ENCODE results near the gene RNF8.
"Not testable (repeated sequence)": the region's sequence is repeated elsewhere in the genome, so short reads cannot be mapped to it uniquely, and the experiment has no call there.

The RNF8 gene

GRCh38 chr6:37331047-37331446 lies 22.7 kb upstream of the RNF8 start:
- no peak for DNase-seq (ENCODE audit: low read depth in 1 of 2, low spot score in 1 of 2)
- no peak for TF ChIP-seq JUND (IDR thresholded peaks at IDR 0.05; ENCODE audit: low read depth)
- in situ Hi-C loops (cut with HindIII; ENCODE audit: low pct_unique_long_range_greater_than_20kb, low sequenced_read_pairs), result no loop called here

DNA sequence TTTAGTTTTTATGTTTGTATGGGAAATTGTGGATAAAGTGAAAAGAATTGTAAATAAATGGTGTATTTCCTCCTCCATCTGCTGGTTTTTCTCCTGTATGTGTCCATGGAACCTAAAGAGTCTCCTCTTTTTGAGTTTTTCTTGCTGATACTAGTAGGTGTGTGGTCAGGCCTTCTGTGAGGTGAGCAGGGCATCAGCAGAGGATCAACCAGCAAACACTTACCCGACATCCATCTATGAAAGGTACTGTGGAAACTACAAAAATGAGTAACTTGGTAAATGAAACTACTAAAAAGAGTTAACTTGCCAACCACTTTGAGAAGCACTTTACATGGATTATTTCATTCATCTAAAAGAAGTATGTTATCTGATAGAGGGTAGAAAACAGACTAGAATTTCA lies 20.9 kb upstream of the RNF8 start:
- in situ Hi-C loops (cut with HindIII; ENCODE audit: low pct_unique_long_range_greater_than_20kb, low sequenced_read_pairs), result no loop called here
- no peak for TF ChIP-seq JUND (IDR thresholded peaks at IDR 0.05; ENCODE audit: low read depth)
- no peak for DNase-seq (ENCODE audit: low read depth in 1 of 2, low spot score in 1 of 2)

GRCh38 chr6:37334047-37334446 lies 19.7 kb upstream of the RNF8 start:
- in situ Hi-C loops (cut with HindIII; ENCODE audit: low pct_unique_long_range_greater_than_20kb, low sequenced_read_pairs), result no loop called here
- no peak for DNase-seq (ENCODE audit: low read depth in 1 of 2, low spot score in 1 of 2)
- TF ChIP-seq JUND (IDR thresholded peaks at IDR 0.05; ENCODE audit: low read depth), result no peak

- in situ Hi-C loops (cut with HindIII; ENCODE audit: low pct_unique_long_range_greater_than_20kb, low sequenced_read_pairs); DNase-seq (ENCODE audit: low read depth in 1 of 2, low spot score in 1 of 2): not testable (repeated sequence)
These were observed 15.5 kb upstream of the RNF8 start for GRCh38 chr6:37338317-37338716.

- in situ Hi-C loops (cut with HindIII; ENCODE audit: low pct_unique_long_range_greater_than_20kb, low sequenced_read_pairs), result no loop called here
- no peak for DNase-seq (ENCODE audit: low read depth in 1 of 2, low spot score in 1 of 2)
- no peak for TF ChIP-seq JUND (IDR thresholded peaks at IDR 0.05; ENCODE audit: low read depth)
These were observed 15.0 kb upstream of the RNF8 start for GRCh38 chr6:37338745-37339255.

DNA sequence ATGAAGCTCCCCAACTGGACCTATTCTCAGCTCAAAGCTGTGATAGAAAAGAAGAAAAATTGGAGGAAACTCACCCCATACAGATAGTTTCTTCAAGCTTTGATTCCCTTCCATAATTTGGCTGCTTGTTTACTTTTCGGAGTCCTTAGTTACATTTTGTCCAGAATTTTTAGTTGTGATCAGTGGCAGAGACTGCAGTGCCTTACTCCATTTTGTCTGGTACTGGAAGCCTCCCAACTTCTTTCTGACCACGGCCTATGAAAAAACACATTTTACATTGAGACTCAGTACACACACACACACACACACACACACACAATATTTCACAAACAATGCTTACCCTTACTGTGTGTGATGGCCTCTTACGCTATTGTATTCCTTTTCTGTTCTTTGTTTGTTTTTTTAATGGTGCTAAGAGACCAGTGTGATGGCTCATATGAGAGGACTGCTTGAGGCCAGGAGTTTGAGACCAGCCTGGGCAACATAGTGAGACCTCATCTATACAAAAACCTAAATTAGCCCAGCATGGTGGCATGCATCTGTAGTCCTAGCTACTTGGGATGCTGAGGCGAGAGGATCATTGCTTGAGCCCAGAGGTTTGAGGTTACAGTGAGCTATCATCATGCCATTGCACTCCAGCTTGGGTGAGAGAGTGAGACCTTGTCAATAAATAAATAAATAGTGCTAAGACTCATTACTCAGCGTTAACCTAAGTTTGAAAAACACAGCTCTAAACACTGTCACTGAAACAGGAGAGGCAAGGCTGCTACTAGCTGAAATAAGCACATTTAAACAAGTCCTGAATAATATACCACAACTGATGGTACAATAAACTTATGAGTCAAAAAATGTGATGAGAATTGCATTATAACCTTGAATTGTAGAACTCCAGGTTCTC lies 13.8 kb upstream of the RNF8 start:
- DNase-seq (ENCODE audit: low read depth in 1 of 2, low spot score in 1 of 2), result no peak
- in situ Hi-C loops (cut with HindIII; ENCODE audit: low pct_unique_long_range_greater_than_20kb, low sequenced_read_pairs), result no loop called here

GRCh38 chr6:37340639-37340943 lies 13.2 kb upstream of the RNF8 start:
- no peak for DNase-seq (ENCODE audit: low read depth in 1 of 2, low spot score in 1 of 2)
- in situ Hi-C loops (cut with HindIII; ENCODE audit: low pct_unique_long_range_greater_than_20kb, low sequenced_read_pairs), result no loop called here
- TF ChIP-seq JUND (IDR thresholded peaks at IDR 0.05; ENCODE audit: low read depth), result no peak

More for the DNA sequence above, 13.8 kb upstream of the RNF8 start:
- no peak for TF ChIP-seq JUND (IDR thresholded peaks at IDR 0.05; ENCODE audit: low read depth)

GRCh38 chr6:37343248-37343647 lies 10.5 kb upstream of the RNF8 start:
- in situ Hi-C loops (cut with HindIII; ENCODE audit: low pct_unique_long_range_greater_than_20kb, low sequenced_read_pairs), result no loop called here
- DNase-seq (ENCODE audit: low read depth in 1 of 2, low spot score in 1 of 2), result no peak
- TF ChIP-seq JUND (IDR thresholded peaks at IDR 0.05; ENCODE audit: low read depth), result no peak

DNA sequence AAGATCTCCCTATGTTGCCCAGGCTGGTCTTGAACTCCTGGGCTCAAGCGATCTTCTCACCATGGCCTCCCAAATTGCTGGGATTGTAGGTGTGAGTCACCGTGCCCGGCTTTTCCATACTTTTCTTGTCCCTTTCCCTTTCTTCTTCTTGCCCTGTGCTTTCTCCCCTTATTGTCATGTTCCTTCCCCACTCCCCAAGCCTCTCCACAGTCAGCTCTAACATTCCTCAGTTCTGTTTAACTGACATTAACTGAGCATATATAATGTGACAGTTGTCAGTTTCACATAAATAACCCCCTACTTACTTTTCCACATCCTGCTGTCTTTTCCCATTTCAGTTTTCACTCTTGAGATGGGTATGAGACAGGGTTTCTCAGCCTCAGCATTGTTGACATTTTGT lies 9.5 kb upstream of the RNF8 start:
- no peak for TF ChIP-seq JUND (IDR thresholded peaks at IDR 0.05; ENCODE audit: low read depth)
- no peak for DNase-seq (ENCODE audit: low read depth in 1 of 2, low spot score in 1 of 2)
- in situ Hi-C loops (cut with HindIII; ENCODE audit: low pct_unique_long_range_greater_than_20kb, low sequenced_read_pairs), result no loop called here

GRCh38 chr6:37345804-37346203 lies 8.0 kb upstream of the RNF8 start:
- DNase-seq (ENCODE audit: low read depth in 1 of 2, low spot score in 1 of 2); in situ Hi-C loops (cut with HindIII; ENCODE audit: low pct_unique_long_range_greater_than_20kb, low sequenced_read_pairs): not testable (repeated sequence)

DNA sequence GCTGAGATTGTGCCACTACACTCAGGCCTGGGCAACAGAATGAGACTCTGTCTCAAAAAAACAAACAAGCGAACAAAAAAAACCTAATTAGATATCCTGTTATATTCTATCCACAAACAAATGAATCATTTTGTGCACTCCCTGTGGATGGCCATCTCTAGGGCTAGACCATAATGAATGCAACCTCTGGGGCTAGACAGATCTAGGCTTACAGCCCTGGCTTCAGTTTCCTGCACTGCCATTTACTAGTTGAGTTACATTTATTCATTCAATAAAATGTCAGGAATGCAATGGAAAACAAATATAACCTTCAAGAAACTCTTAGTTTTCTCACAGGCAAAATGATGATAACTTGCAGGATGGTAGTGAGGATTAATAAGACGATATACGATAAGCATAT lies 6.6 kb upstream of the RNF8 start:
- TF ChIP-seq JUND (IDR thresholded peaks at IDR 0.05; ENCODE audit: low read depth), result no peak
- DNase-seq (ENCODE audit: low read depth in 1 of 2, low spot score in 1 of 2), result no peak
- in situ Hi-C loops (cut with HindIII; ENCODE audit: low pct_unique_long_range_greater_than_20kb, low sequenced_read_pairs), result no loop called here

DNA sequence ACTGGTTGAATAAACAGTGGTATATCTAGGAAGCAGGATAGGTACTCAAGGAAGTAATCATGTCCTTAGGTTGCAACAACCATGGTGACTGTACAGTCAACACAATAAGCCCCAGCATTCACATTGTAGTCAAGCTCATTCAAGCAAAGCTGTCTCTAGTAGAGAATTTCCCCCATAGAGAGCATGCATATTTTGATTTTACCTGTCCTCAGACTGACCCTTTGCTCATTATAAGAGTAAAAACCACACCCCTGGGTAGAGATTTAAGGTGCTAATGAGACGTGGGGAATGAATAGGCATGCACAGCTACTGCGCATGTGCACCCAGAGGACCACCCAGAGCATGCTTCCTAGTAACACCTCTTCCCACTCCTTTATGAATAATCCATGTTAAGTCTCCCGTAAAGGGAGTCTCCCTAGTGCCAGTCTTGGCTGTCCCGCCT lies 6.1 kb upstream of the RNF8 start:
- no peak for DNase-seq (ENCODE audit: low read depth in 1 of 2, low spot score in 1 of 2)
- in situ Hi-C loops (cut with HindIII; ENCODE audit: low pct_unique_long_range_greater_than_20kb, low sequenced_read_pairs), result no loop called here
- no peak for TF ChIP-seq JUND (IDR thresholded peaks at IDR 0.05; ENCODE audit: low read depth)

GRCh38 chr6:37351027-37351426 lies 2.8 kb upstream of the RNF8 start:
- no peak for DNase-seq (ENCODE audit: low read depth in 1 of 2, low spot score in 1 of 2)
- TF ChIP-seq JUND (IDR thresholded peaks at IDR 0.05; ENCODE audit: low read depth), result no peak
- in situ Hi-C loops (cut with HindIII; ENCODE audit: low pct_unique_long_range_greater_than_20kb, low sequenced_read_pairs), result no loop called here

- DNase-seq (ENCODE audit: low read depth in 1 of 2, low spot score in 1 of 2), result no peak
- in situ Hi-C loops (cut with HindIII; ENCODE audit: low pct_unique_long_range_greater_than_20kb, low sequenced_read_pairs), result no loop called here
These were observed 1.4 kb upstream of the RNF8 start for GRCh38 chr6:37352384-37352783.

More at GRCh38 chr6:37352384-37352783, 1.4 kb upstream of the RNF8 start:
- TF ChIP-seq JUND (IDR thresholded peaks at IDR 0.05; ENCODE audit: low read depth), result no peak
